Activated naive CD4-positive, alpha-beta T cell treated with anti-CD3 and anti-CD28 coated beads, Interleukin-2, amount 50 U/mL, for 72 hours (primary cell): ENCODE data around the gene DCTN2. TPM values are rescaled to one million over a fixed set of nuclear protein-coding genes. Genes with fewer than 3 reads are reported as not detected.
"Not testable (repeated sequence)": the region's sequence is repeated elsewhere in the genome, so short reads cannot be mapped to it uniquely, and the experiment has no call there.

ENCODE experiments used
- ATAC-seq, 2 donors: fragments of 150-1000 bp; cut with Tn5 transposase; 2 replicates each; pipeline ENCODE4 v1.10.0; 2021; ENCODE audit warnings: mild to moderate bottlenecking in 2 of 2, moderate library complexity in 2 of 2
- DNase-seq, 2 donors: peaks; one replicate each; pipeline ENCODE4 v3.0.0; 2021 to 2022; ENCODE audit warnings: low spot score in 2 of 2
- H3K27ac Mint-ChIP-seq, 2 donors: one replicate each; pipeline ENCODE4 v1.8.0; 2022; ENCODE audit warnings: mild to moderate bottlenecking in 2 of 2, mixed read lengths in 2 of 2
- H3K36me3 Mint-ChIP-seq, 2 donors: one replicate each; pipeline ENCODE4 v1.8.0; 2022; ENCODE audit warnings: mixed read lengths in 2 of 2
- H3K9me3 Mint-ChIP-seq, 2 donors: one replicate each; pipeline ENCODE4 v1.8.0; 2022; ENCODE audit warnings: mixed read lengths in 2 of 2
- total RNA-seq, 2 donors: library from RNA; stranded (reverse); gene quantifications; one replicate each; pipeline ENCODE4 v1.2.3, GENCODE V29; 2022

DCTN2 gene
- total RNA-seq, 2 donors from 2014 or later, result 77.1 to 122 TPM

- no peaks in the 10 kb centered on the region for H3K36me3 Mint-ChIP-seq
- no peak for DNase-seq
- H3K27ac Mint-ChIP-seq, result no peak overlapping the region
- ATAC-seq, result no peak
- no peaks in the 10 kb centered on the region for H3K9me3 Mint-ChIP-seq
Measured at GRCh38 chr12:57581802-57582201, 34.8 kb upstream of the DCTN2 start.

GRCh38 chr12:57580466-57580795, 33.4 kb upstream of the DCTN2 start:
- no peaks in the 10 kb centered on the region for H3K36me3 Mint-ChIP-seq
- no peaks in the 10 kb centered on the region for H3K9me3 Mint-ChIP-seq
- no peak for DNase-seq
- no peak for ATAC-seq
- H3K27ac Mint-ChIP-seq, result no peak overlapping the region

GRCh38 chr12:57579677-57580465, 32.9 kb upstream of the DCTN2 start:
- H3K27ac Mint-ChIP-seq, result no peak overlapping the region
- no peaks in the 10 kb centered on the region for H3K9me3 Mint-ChIP-seq
- H3K36me3 Mint-ChIP-seq, result no peaks in the 10 kb centered on the region
- no peak for ATAC-seq
- DNase-seq, result no peak

GRCh38 chr12:57579011-57579410, 32.0 kb upstream of the DCTN2 start:
- Mint-ChIP-seq H3K27ac (no peak overlapping the region), H3K9me3 (no peaks in the 10 kb centered on the region), H3K36me3 (no peaks in the 10 kb centered on the region)
- ATAC-seq (no peak), DNase-seq (no peak)

- Mint-ChIP-seq H3K9me3 (no peaks in the 10 kb centered on the region), H3K36me3 (no peaks in the 10 kb centered on the region), H3K27ac (peak overlapping the region in 1 of 2 donors; percentile 76)
- ATAC-seq (no peak), DNase-seq (peak in 1 of 2 donors; percentile 11)
Measured at GRCh38 chr12:57577981-57578758, 31.2 kb upstream of the DCTN2 start.

- H3K36me3 Mint-ChIP-seq, result no peaks in the 10 kb centered on the region
- no peak for ATAC-seq
- no peak overlapping the region for H3K27ac Mint-ChIP-seq
- peak in 1 of 2 donors; percentile 11 for DNase-seq
- no peaks in the 10 kb centered on the region for H3K9me3 Mint-ChIP-seq
Measured at GRCh38 chr12:57576613-57577160, 29.7 kb upstream of the DCTN2 start.

- peak in 1 of 2 donors; percentile 43 for DNase-seq
- Mint-ChIP-seq H3K36me3 (no peaks in the 10 kb centered on the region), H3K27ac (no peak overlapping the region), H3K9me3 (no peaks in the 10 kb centered on the region)
- ATAC-seq, result no peak
Measured at GRCh38 chr12:57575771-57576612, 29.0 kb upstream of the DCTN2 start.

- no peaks in the 10 kb centered on the region for H3K9me3 Mint-ChIP-seq
- no peaks in the 10 kb centered on the region for H3K36me3 Mint-ChIP-seq
- DNase-seq (peak in 1 of 2 donors; percentile 21), ATAC-seq (no peak)
- H3K27ac Mint-ChIP-seq, result no peak overlapping the region
Measured at GRCh38 chr12:57574795-57575194, 27.8 kb upstream of the DCTN2 start.

GRCh38 chr12:57571926-57572762, 25.2 kb upstream of the DCTN2 start:
- DNase-seq, result peak in 1 of 2 donors; percentile 38
- no peak overlapping the region for H3K27ac Mint-ChIP-seq
- H3K36me3 Mint-ChIP-seq, result no peaks in the 10 kb centered on the region
- no peaks in the 10 kb centered on the region for H3K9me3 Mint-ChIP-seq
- ATAC-seq, result no peak

GRCh38 chr12:57570438-57570837, 23.4 kb upstream of the DCTN2 start:
- H3K9me3 Mint-ChIP-seq, H3K27ac Mint-ChIP-seq, DNase-seq, ATAC-seq, H3K36me3 Mint-ChIP-seq: not testable (repeated sequence)

GRCh38 chr12:57569858-57570257, 22.9 kb upstream of the DCTN2 start:
- Mint-ChIP-seq H3K36me3 (no peaks in the 10 kb centered on the region), H3K9me3 (no peaks in the 10 kb centered on the region), H3K27ac (no peak overlapping the region)
- DNase-seq, result no peak
- ATAC-seq, result no peak

GRCh38 chr12:57568838-57569237, 21.8 kb upstream of the DCTN2 start:
- no peaks in the 10 kb centered on the region for H3K9me3 Mint-ChIP-seq
- DNase-seq (no peak), ATAC-seq (no peak)
- no peaks in the 10 kb centered on the region for H3K36me3 Mint-ChIP-seq
- no peak overlapping the region for H3K27ac Mint-ChIP-seq

GRCh38 chr12:57564178-57564740, 17.3 kb upstream of the DCTN2 start:
- H3K36me3 Mint-ChIP-seq, result no peaks in the 10 kb centered on the region
- ATAC-seq (no peak), DNase-seq (no peak)
- no peaks in the 10 kb centered on the region for H3K9me3 Mint-ChIP-seq
- no peak overlapping the region for H3K27ac Mint-ChIP-seq

GRCh38 chr12:57563358-57563757, 16.4 kb upstream of the DCTN2 start:
- no peak overlapping the region for H3K27ac Mint-ChIP-seq
- DNase-seq (no peak), ATAC-seq (no peak)
- H3K36me3 Mint-ChIP-seq, result no peaks in the 10 kb centered on the region
- H3K9me3 Mint-ChIP-seq, result no peaks in the 10 kb centered on the region

- not testable (repeated sequence) for DNase-seq, ATAC-seq, H3K9me3 Mint-ChIP-seq, H3K27ac Mint-ChIP-seq, H3K36me3 Mint-ChIP-seq
Measured at GRCh38 chr12:57561117-57561516, 14.1 kb upstream of the DCTN2 start.

GRCh38 chr12:57560516-57560915, 13.5 kb upstream of the DCTN2 start:
- H3K27ac Mint-ChIP-seq, result no peak overlapping the region
- no peak for ATAC-seq
- H3K36me3 Mint-ChIP-seq, result no peaks in the 10 kb centered on the region
- H3K9me3 Mint-ChIP-seq, result no peaks in the 10 kb centered on the region
- no peak for DNase-seq
